ENCODE measurements around the gene SUSD1. TPM values are rescaled to one million over a fixed set of nuclear protein-coding genes. Genes with fewer than 3 reads are reported as not detected.

Gene SUSD1
- total RNA-seq, 2 experiments from 2014 or later: 0.32 TPM; not detected in 1

DNA sequence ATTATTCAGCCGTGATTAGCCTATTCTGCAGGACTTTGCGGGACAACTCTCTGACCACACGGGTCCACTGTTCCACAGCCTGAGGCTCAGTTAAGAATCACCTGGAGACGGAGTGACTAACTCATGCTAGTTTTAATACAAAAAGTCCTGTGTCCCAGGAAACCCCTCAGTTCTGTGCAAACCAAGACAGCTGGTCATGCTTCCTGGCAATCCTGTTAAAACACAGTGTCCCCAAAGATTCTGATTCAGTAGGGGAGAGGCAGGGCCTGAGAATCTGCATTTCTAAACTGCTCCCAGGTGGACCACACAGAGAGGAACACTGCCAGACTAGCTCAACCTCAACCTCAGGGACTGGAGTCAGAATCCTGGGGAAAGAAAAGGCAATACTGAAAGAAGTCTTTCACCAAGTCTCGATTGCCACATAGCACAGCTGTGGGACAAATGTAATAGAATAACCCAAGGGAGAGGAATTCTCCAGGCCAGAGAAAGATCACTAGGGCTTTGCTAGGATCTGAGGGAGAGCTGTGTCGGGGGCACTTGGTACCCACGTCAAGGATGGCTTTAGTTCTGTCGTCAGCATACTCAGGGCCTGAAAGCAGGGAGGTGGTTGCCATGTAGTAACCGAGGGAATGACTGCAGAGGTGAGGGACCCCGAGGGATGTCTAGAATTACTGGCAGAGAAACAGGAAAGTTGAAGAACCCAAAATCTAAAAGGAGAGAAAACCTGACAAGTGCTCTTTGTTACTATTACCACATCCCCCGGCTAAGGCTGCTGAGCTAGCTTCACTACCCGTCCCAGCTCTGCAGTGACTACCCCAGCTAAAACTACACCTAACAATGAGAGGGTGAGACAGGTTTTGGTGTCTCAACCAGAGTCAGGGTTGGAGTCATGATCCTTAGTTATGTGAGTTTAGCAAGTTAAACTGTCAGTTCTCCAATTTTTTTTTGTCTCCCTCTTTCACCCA, 8.6 kb downstream of the SUSD1 start:
- H3K79me2 ChIP-seq (ENCODE audit: insufficient read depth, low read depth, low read length): no peaks in the 10 kb centered on the region
- H3K9me3 ChIP-seq (ENCODE audit: low read length): no peaks in the 10 kb centered on the region
- ChIA-PET POLR2A (interaction anchor here (0.6 kb wide), 1 partner anchor 22 kb away, joined by 5 read pairs; no protein-coding TSS in a partner anchor), CTCF (ENCODE audit: unreplicated experiment) (no interaction called here)
- no peaks in the 10 kb centered on the region for H3K36me3 ChIP-seq (ENCODE audit: insufficient read depth, low read length)
- intact Hi-C loops (cut with micrococcal nuclease; ENCODE audit: unreplicated experiment): no loop called here
- no peak overlapping the region for H3K27ac ChIP-seq (ENCODE audit: low read depth, low read length, poor library complexity, severe bottlenecking)
- no peaks in the 10 kb centered on the region for H4K20me1 ChIP-seq (ENCODE audit: insufficient read depth, low read length)
- H3K4me1 ChIP-seq (ENCODE audit: insufficient read depth, low read length, poor library complexity, severe bottlenecking): no peaks in the 10 kb centered on the region
- H2AFZ ChIP-seq (ENCODE audit: low read length): no peak overlapping the region
- H3K4me3 ChIP-seq (ENCODE audit: low read depth, low read length, poor library complexity, severe bottlenecking): no peak overlapping the region
- TF ChIP-seq, protein P1, sequence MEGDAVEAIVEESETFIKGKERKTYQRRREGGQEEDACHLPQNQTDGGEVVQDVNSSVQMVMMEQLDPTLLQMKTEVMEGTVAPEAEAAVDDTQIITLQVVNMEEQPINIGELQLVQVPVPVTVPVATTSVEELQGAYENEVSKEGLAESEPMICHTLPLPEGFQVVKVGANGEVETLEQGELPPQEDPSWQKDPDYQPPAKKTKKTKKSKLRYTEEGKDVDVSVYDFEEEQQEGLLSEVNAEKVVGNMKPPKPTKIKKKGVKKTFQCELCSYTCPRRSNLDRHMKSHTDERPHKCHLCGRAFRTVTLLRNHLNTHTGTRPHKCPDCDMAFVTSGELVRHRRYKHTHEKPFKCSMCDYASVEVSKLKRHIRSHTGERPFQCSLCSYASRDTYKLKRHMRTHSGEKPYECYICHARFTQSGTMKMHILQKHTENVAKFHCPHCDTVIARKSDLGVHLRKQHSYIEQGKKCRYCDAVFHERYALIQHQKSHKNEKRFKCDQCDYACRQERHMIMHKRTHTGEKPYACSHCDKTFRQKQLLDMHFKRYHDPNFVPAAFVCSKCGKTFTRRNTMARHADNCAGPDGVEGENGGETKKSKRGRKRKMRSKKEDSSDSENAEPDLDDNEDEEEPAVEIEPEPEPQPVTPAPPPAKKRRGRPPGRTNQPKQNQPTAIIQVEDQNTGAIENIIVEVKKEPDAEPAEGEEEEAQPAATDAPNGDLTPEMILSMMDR (conservative IDR thresholded peaks at IDR 0.05; ENCODE audit: low read length): no peak
- no peak for TF ChIP-seq EZH2phosphoT487 (IDR thresholded peaks at IDR 0.05; ENCODE audit: borderline replicate concordance, low read depth, low read length)
- no peak overlapping the region for H3K4me2 ChIP-seq (ENCODE audit: low read length)
- DNase-seq (ENCODE audit: low spot score): no peak
- no peaks in the 10 kb centered on the region for H3K9me2 ChIP-seq (ENCODE audit: insufficient read depth, low read length)
- no TSS peak for BruUV-seq (replicated peaks)

DNA sequence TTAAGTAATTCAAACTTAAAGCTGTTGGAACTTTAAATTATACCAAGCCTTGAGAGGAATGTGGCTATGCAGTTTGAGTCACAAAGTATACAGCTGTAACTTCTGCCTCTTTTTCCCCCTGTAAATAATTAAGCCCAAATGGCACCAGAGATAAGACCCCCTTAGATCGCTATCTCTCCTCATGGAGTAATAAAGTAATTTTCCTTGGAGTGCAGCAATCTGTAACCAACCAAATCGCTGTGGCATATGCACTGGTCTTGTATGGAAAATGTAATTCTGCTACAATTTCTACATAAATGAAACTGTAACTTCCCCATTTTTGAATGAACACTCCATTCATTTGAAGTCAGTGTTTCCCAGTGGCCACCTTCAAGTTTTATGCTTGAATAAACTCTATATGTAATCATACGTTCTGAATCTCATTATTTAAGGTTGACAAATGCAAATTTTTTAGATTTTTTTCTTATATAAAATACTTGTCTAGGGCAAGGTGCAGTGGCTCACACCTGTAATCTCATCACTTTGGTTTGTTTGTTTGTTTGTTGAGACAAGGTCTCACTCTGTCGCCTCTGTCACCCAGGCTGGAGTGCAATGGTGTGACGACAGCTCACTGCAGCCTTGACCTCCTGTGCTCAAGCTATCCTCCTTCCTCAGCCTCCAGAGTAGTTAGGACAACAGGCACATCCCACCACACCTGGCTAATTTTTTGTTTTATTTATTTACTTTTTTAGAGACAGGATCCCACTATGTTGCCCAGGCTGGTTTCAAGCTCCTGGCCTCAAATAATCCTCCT, 12.3 kb downstream of the SUSD1 start:
- no peaks in the 10 kb centered on the region for H3K9me3 ChIP-seq (ENCODE audit: low read length)
- H4K20me1 ChIP-seq (ENCODE audit: insufficient read depth, low read length): no peaks in the 10 kb centered on the region
- TF ChIP-seq, protein P1 (conservative IDR thresholded peaks at IDR 0.05; ENCODE audit: low read length): no peak
- no peak for TF ChIP-seq EZH2phosphoT487 (IDR thresholded peaks at IDR 0.05; ENCODE audit: borderline replicate concordance, low read depth, low read length)
- CTCF ChIA-PET (ENCODE audit: unreplicated experiment): interaction anchor here (0.6 kb wide), 1 partner anchor 484 kb away, joined by 3 read pairs; no protein-coding TSS in a partner anchor
- H3K79me2 ChIP-seq (ENCODE audit: insufficient read depth, low read depth, low read length): no peaks in the 10 kb centered on the region
- no peak overlapping the region for H2AFZ ChIP-seq (ENCODE audit: low read length)
- H3K4me3 ChIP-seq (ENCODE audit: low read depth, low read length, poor library complexity, severe bottlenecking): no peak overlapping the region
- H3K36me3 ChIP-seq (ENCODE audit: insufficient read depth, low read length): no peaks in the 10 kb centered on the region
- H3K27ac ChIP-seq (ENCODE audit: low read depth, low read length, poor library complexity, severe bottlenecking): no peak overlapping the region
- peak; percentile 22 for DNase-seq (ENCODE audit: low spot score)
- peak overlapping the region; percentile 33; the same call in 1 of the 2 replicates for H3K4me2 ChIP-seq (ENCODE audit: low read length)
- no peaks in the 10 kb centered on the region for H3K4me1 ChIP-seq (ENCODE audit: insufficient read depth, low read length, poor library complexity, severe bottlenecking)
- POLR2A ChIA-PET: interaction anchor here (0.6 to 2.3 kb wide), 3 partner anchors 10 to 208 kb away, joined by 5 to 9 read pairs (median 8); no protein-coding TSS in a partner anchor
- H3K9me2 ChIP-seq (ENCODE audit: insufficient read depth, low read length): no peaks in the 10 kb centered on the region
- intact Hi-C loops (cut with micrococcal nuclease; ENCODE audit: unreplicated experiment): no loop called here
- no TSS peak for BruUV-seq (replicated peaks)
